Hepatocyte (in vitro differentiated cells): Measurements from ENCODE around the gene NOL9. TPM values are rescaled to one million over a fixed set of nuclear protein-coding genes. Genes with fewer than 3 reads are reported as not detected.

ENCODE experiments used
- DNase-seq: peaks from one replicate; pipeline ENCODE4 v3.0.0-alpha.2; 2016; ENCODE audit warnings: low spot score
- H2AFZ ChIP-seq: fragments of 200-600 bp; sonication (generic); 2 replicates; pipeline ENCODE4 v1.6.0; 2016; ENCODE audit warnings: antibody characterized with exemption, mild to moderate bottlenecking
- H3K27ac ChIP-seq: fragments of 200-600 bp; sonication (generic); 2 replicates; pipeline ENCODE4 v1.5.1; 2016; ENCODE audit warnings: mild to moderate bottlenecking
- H3K27me3 ChIP-seq: fragments of 200-600 bp; sonication (generic); 2 replicates; pipeline ENCODE4 v1.6.1; 2016
- H3K36me3 ChIP-seq: fragments of 200-600 bp; sonication (generic); replicated peaks from 2 replicates; pipeline ENCODE4 v1.5.1; 2016; ENCODE audit warnings: low read depth; ENCODE audit not compliant: insufficient read depth
- H3K4me1 ChIP-seq: fragments of 200-600 bp; sonication (generic); 2 replicates; pipeline ENCODE4 v1.5.1; 2016; ENCODE audit warnings: mild to moderate bottlenecking, moderate library complexity; ENCODE audit not compliant: insufficient read depth
- H3K4me2 ChIP-seq: fragments of 200-600 bp; sonication (generic); 2 replicates; pipeline ENCODE4 v1.6.0; 2016
- H3K4me3 ChIP-seq: fragments of 200-600 bp; sonication (generic); 2 replicates; pipeline ENCODE4 v1.5.1; 2016; ENCODE audit warnings: mild to moderate bottlenecking
- H3K79me2 ChIP-seq: fragments of 200-600 bp; sonication (generic); 2 replicates; pipeline ENCODE4 v1.6.0; 2017; ENCODE audit warnings: mild to moderate bottlenecking
- H3K9me2 ChIP-seq: fragments of 200-600 bp; sonication (generic); replicated peaks from 2 replicates; pipeline ENCODE4 v1.6.0; 2017; ENCODE audit warnings: mild to moderate bottlenecking; ENCODE audit not compliant: insufficient read depth
- H3K9me3 ChIP-seq: fragments of 200-600 bp; sonication (generic); 2 replicates; pipeline ENCODE4 v1.5.1; 2016; ENCODE audit warnings: low read depth, mild to moderate bottlenecking
- H4K20me1 ChIP-seq: fragments of 200-600 bp; sonication (generic); 2 replicates; pipeline ENCODE4 v1.6.0; 2016; ENCODE audit warnings: mild to moderate bottlenecking; ENCODE audit not compliant: insufficient read depth, poor library complexity, severe bottlenecking
- CTCF ChIP-seq: fragments of 200-600 bp; sonication (generic); IDR thresholded peaks from 2 replicates; pipeline ENCODE4 v1.5.1; 2016; ENCODE audit warnings: antibody characterized with exemption, mild to moderate bottlenecking; ENCODE audit not compliant: poor library complexity
- EZH2 ChIP-seq: fragments of 200-600 bp; sonication (generic); IDR thresholded peaks from 2 replicates; pipeline ENCODE4 v1.6.1; 2016; ENCODE audit warnings: antibody characterized with exemption, mild to moderate bottlenecking, borderline replicate concordance
- EZH2phosphoT487 ChIP-seq: fragments of 200-600 bp; sonication (generic); IDR thresholded peaks from one replicate; pipeline ENCODE4 v1.6.1; 2018; ENCODE audit warnings: antibody characterized with exemption, mild to moderate bottlenecking, low read depth, moderate library complexity; ENCODE audit not compliant: unreplicated experiment, severe bottlenecking
- WGBS: methylation state at CpG from one replicate; pipeline ENCODE4 v1.1.6; 2016; ENCODE audit warnings: low lambda C conversion rate; ENCODE audit errors: missing lambda C conversion rate; 5-methylcytosine and 5-hydroxymethylcytosine counted together
- polyA plus RNA-seq: library from polyadenylated mRNA; unstranded; fragments of >200 nt; fragmentation: Nextera tagmentation; extraction: Ambion mirVana; gene quantifications from 2 replicates; pipeline ENCODE4 v1.2.1, GENCODE V29; 2016
- total RNA-seq: library from RNA; depleted of rRNA; stranded (reverse); fragments of >200 nt; gene quantifications from 2 replicates; pipeline ENCODE4 v1.2.3, GENCODE V29; 2014

Gene NOL9
- total and polyA plus RNA-seq, 2 experiments from 2014 or later: 13.7 to 21.6 TPM

- 78% methylated on average over 1 of the region's 1 CpG for WGBS
- Histone ChIP-seq H3K4me2 (no peak overlapping the region), H3K4me1 (peaks cover 11% of the 10 kb centered on the region), H3K79me2 (peaks cover 17% of the 10 kb centered on the region), H3K9me2 (no peaks in the 10 kb centered on the region), H2AFZ (no peak overlapping the region), H3K9me3 (no peaks in the 10 kb centered on the region), H3K27me3 (no peaks in the 10 kb centered on the region), H3K36me3 (no peaks in the 10 kb centered on the region), H3K27ac (no peak overlapping the region), H3K4me3 (no peak overlapping the region), H4K20me1 (peaks cover 5% of the 10 kb centered on the region)
- TF ChIP-seq CTCF: no peak
- no peak for TF ChIP-seq EZH2phosphoT487
- no peak for TF ChIP-seq EZH2
- DNase-seq: no peak
Measured at GRCh38 chr1:6557597-6557996, 3.3 kb upstream of the NOL9 start.

- H3K9me3 ChIP-seq: no peaks in the 10 kb centered on the region
- WGBS: 94% methylated on average over 19 of the region's 19 CpGs
- peak within 1 kb of the TSS; percentile 75 for H3K27ac ChIP-seq
Measured at GRCh38 chr1:6554907-6555778, 830 bp upstream of the NOL9 start, which contains the start of gene TAS1R1. Gene TAS1R1 (plus strand): TSS chr1:6555307. CDS start chr1:6555374, 67 bp downstream.

GRCh38 chr1:6547301-6547700 is 7.0 kb downstream of the NOL9 start:
- Histone ChIP-seq H3K27ac (no peak overlapping the region), H3K4me3 (no peak overlapping the region), H3K4me2 (no peak overlapping the region), H3K9me2 (no peaks in the 10 kb centered on the region), H4K20me1 (no peaks in the 10 kb centered on the region), H3K4me1 (no peaks in the 10 kb centered on the region), H3K36me3 (no peaks in the 10 kb centered on the region), H3K27me3 (no peaks in the 10 kb centered on the region), H3K79me2 (peaks cover 8% of the 10 kb centered on the region), H3K9me3 (no peaks in the 10 kb centered on the region), H2AFZ (no peak overlapping the region)
- no peak for DNase-seq
- 81% methylated on average over 4 of the region's 4 CpGs for WGBS
- TF ChIP-seq EZH2: no peak
- TF ChIP-seq CTCF: no peak
- no peak for TF ChIP-seq EZH2phosphoT487

More at GRCh38 chr1:6554907-6555778, 830 bp upstream of the NOL9 start, which contains the start of gene TAS1R1:
- TF ChIP-seq EZH2: no peak
- no peak for TF ChIP-seq CTCF
- TF ChIP-seq EZH2phosphoT487: no peak
- DNase-seq: no peak
- peaks cover 5% of the 10 kb centered on the region for H4K20me1 ChIP-seq
- H3K4me2 ChIP-seq: peak within 1 kb of the TSS; percentile 92
- peaks cover 11% of the 10 kb centered on the region for H3K4me1 ChIP-seq
- no peaks in the 10 kb centered on the region for H3K9me2 ChIP-seq
- H2AFZ ChIP-seq: peak within 1 kb of the TSS; percentile 98
- peaks cover 26% of the 10 kb centered on the region for H3K79me2 ChIP-seq
- H3K4me3 ChIP-seq: peak within 1 kb of the TSS; percentile 99
- no peaks in the 10 kb centered on the region for H3K36me3 ChIP-seq
- H3K27me3 ChIP-seq: no peaks in the 10 kb centered on the region
